Astrocyte (in vitro differentiated cells and primary cell): Measurements from ENCODE around the gene INSIG2. TPM values are rescaled to one million over a fixed set of nuclear protein-coding genes. Genes with fewer than 3 reads are reported as not detected.

Experiments
- DNase-seq: peaks from one replicate; pipeline ENCODE4 v3.0.0-alpha.2; 2010; ENCODE audit warnings: low read depth
- FAIRE-seq: peaks from 2 replicates; lab custom pipeline; 2011; peaks lifted over from hg19 to GRCh38; lab: Jason Lieb, UNC
- H2AFZ ChIP-seq: 2 replicates; pipeline ENCODE4 v1.6.0; 2012; ENCODE audit warnings: low read depth, low read length, inconsistent platforms
- H3K27ac ChIP-seq: 2 replicates; pipeline ENCODE4 v1.5.1; 2011; ENCODE audit warnings: low read depth, low read length, inconsistent platforms
- H3K27me3 ChIP-seq: 2 replicates; pipeline ENCODE4 v1.6.0; 2011; ENCODE audit warnings: low read length, inconsistent platforms; ENCODE audit not compliant: insufficient read depth
- H3K36me3 ChIP-seq: 2 replicates; pipeline ENCODE4 v1.5.1; 2011; ENCODE audit warnings: low read length, inconsistent platforms; ENCODE audit not compliant: insufficient read depth
- H3K4me1 ChIP-seq: 2 replicates; pipeline ENCODE4 v1.5.1; 2011; ENCODE audit warnings: low read length, inconsistent platforms; ENCODE audit not compliant: insufficient read depth
- H3K4me2 ChIP-seq: 2 replicates; pipeline ENCODE4 v1.6.0; 2012; ENCODE audit warnings: low read length, inconsistent platforms
- H3K4me3 ChIP-seq: 2 replicates; pipeline ENCODE4 v1.5.1; 2011; ENCODE audit warnings: low read depth, mild to moderate bottlenecking, low read length, inconsistent platforms; ENCODE audit not compliant: insufficient read depth
- H3K79me2 ChIP-seq: 2 replicates; pipeline ENCODE4 v1.6.0; 2012; ENCODE audit warnings: mild to moderate bottlenecking, low read length, inconsistent platforms; ENCODE audit not compliant: insufficient read depth
- H3K9ac ChIP-seq: 2 replicates; pipeline ENCODE4 v1.6.0; 2012; ENCODE audit warnings: mild to moderate bottlenecking, low read length, inconsistent platforms
- H3K9me3 ChIP-seq: 2 replicates; pipeline ENCODE4 v1.5.1; 2012; ENCODE audit warnings: low read depth, mild to moderate bottlenecking, low read length, inconsistent platforms; ENCODE audit not compliant: insufficient read depth
- H4K20me1 ChIP-seq: 2 replicates; pipeline ENCODE4 v1.6.0; 2012; ENCODE audit warnings: low read length, inconsistent platforms; ENCODE audit not compliant: insufficient read depth
- H3K27ac Mint-ChIP-seq: one replicate; pipeline ENCODE4 v1.8.0; 2021; ENCODE audit warnings: mild to moderate bottlenecking, mixed read lengths; ENCODE audit not compliant: unreplicated experiment
- H3K27me3 Mint-ChIP-seq: one replicate; pipeline ENCODE4 v1.8.0; 2021; ENCODE audit warnings: low read depth, mixed read lengths; ENCODE audit not compliant: unreplicated experiment
- H3K36me3 Mint-ChIP-seq: one replicate; pipeline ENCODE4 v1.8.0; 2021; ENCODE audit warnings: low read depth, mixed read lengths; ENCODE audit not compliant: unreplicated experiment
- H3K4me1 Mint-ChIP-seq: one replicate; pipeline ENCODE4 v1.8.0; 2021; ENCODE audit warnings: low read depth, mixed read lengths; ENCODE audit not compliant: unreplicated experiment
- H3K4me3 Mint-ChIP-seq: one replicate; pipeline ENCODE4 v1.8.0; 2021; ENCODE audit warnings: mild to moderate bottlenecking, moderate library complexity, mixed read lengths; ENCODE audit not compliant: unreplicated experiment
- H3K9me3 Mint-ChIP-seq: one replicate; pipeline ENCODE4 v1.8.0; 2021; ENCODE audit warnings: mild to moderate bottlenecking, mixed read lengths; ENCODE audit not compliant: unreplicated experiment
- CTCF ChIP-seq: IDR thresholded peaks from 2 replicates; pipeline ENCODE4 v1.5.1; 2011; ENCODE audit warnings: low read depth, mild to moderate bottlenecking, inconsistent platforms, low read length, moderate library complexity; ENCODE audit not compliant: insufficient read depth
- EZH2 ChIP-seq: IDR thresholded peaks from 2 replicates; pipeline ENCODE4 v1.6.1; 2012; ENCODE audit warnings: mild to moderate bottlenecking, low read length, inconsistent platforms; ENCODE audit not compliant: insufficient read depth
- total RNA-seq: library from RNA; stranded (reverse); gene quantifications from 2 replicates; pipeline ENCODE4 v1.2.1, GENCODE V29; 2021

INSIG2 gene
- total RNA-seq, 1 donor from 2014 or later, result 32.2 TPM

DNA sequence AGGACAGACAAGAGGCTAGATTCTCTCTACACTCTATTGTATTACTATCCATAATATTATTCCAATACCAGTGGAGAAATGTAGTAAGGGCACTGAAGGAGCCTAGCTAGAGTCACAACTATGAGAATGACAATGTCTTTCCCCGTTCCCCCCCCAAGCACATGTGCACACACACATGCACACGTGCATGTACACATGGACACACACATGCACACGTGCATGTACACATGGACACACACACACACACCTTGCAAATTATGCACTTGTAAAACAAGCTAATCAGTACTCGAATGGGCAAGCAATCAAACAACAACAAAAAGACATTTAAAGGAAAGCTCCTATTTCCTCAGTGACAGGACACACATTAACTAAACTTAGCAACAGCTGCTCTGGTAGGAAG lies 65.2 kb downstream of the INSIG2 start:
- no peaks in the 10 kb centered on the region for H3K9me3 ChIP-seq
- H3K27me3 Mint-ChIP-seq, result no peaks in the 10 kb centered on the region
- no peaks in the 10 kb centered on the region for H3K27me3 ChIP-seq
- no peak overlapping the region for H3K27ac Mint-ChIP-seq
- no peak overlapping the region for H2AFZ ChIP-seq
- no peak overlapping the region for H3K4me3 Mint-ChIP-seq
- H4K20me1 ChIP-seq, result no peaks in the 10 kb centered on the region
- no peaks in the 10 kb centered on the region for H3K4me1 ChIP-seq
- DNase-seq (no peak), FAIRE-seq (no peak)
- H3K9me3 Mint-ChIP-seq, result peaks cover 2% of the 10 kb centered on the region
- no peak overlapping the region for H3K4me3 ChIP-seq
- TF ChIP-seq CTCF (no peak), EZH2 (no peak)
- H3K4me2 ChIP-seq, result no peak overlapping the region
- no peaks in the 10 kb centered on the region for H3K36me3 Mint-ChIP-seq
- no peaks in the 10 kb centered on the region for H3K36me3 ChIP-seq
- H3K79me2 ChIP-seq, result no peaks in the 10 kb centered on the region
- no peaks in the 10 kb centered on the region for H3K4me1 Mint-ChIP-seq
- H3K27ac ChIP-seq, result no peak overlapping the region
- H3K9ac ChIP-seq, result no peak overlapping the region

DNA sequence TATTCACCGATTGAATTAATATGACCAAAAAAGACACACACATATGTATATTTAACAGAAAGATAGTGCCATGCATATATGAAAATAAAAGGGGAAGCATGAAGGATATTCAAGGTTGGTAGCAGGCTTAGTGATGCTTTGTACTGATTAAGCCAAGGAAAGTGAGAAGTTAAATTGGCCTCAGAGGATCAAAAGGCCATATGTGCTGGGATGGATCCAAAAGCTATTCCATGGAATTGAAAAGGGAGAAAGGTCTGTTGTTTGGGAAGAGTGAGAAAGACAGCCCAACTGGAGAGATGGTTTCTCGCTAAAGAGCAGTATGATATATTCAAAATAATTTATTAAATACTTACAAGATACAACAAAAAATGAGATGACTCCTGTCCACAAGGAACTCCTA lies 65.9 kb downstream of the INSIG2 start:
- H3K4me3 Mint-ChIP-seq, result no peak overlapping the region
- H3K27ac Mint-ChIP-seq, result no peak overlapping the region
- Histone ChIP-seq H2AFZ (no peak overlapping the region), H3K9ac (no peak overlapping the region), H3K36me3 (no peaks in the 10 kb centered on the region), H3K4me3 (no peak overlapping the region), H3K27ac (no peak overlapping the region), H3K9me3 (no peaks in the 10 kb centered on the region), H3K27me3 (no peaks in the 10 kb centered on the region), H3K79me2 (no peaks in the 10 kb centered on the region), H3K4me1 (no peaks in the 10 kb centered on the region), H3K4me2 (no peak overlapping the region), H4K20me1 (no peaks in the 10 kb centered on the region)
- FAIRE-seq (no peak), DNase-seq (no peak)
- peaks cover 2% of the 10 kb centered on the region for H3K9me3 Mint-ChIP-seq
- no peaks in the 10 kb centered on the region for H3K4me1 Mint-ChIP-seq
- TF ChIP-seq EZH2, result no peak
- no peak for TF ChIP-seq CTCF
- no peaks in the 10 kb centered on the region for H3K36me3 Mint-ChIP-seq
- no peaks in the 10 kb centered on the region for H3K27me3 Mint-ChIP-seq

Other genes with a start within 250 kb of the INSIG2 start
- 28.7 and 29.1 TPM in 2 replicates for gene CCDC93, start 74.4 kb upstream of the INSIG2 start, total RNA-seq